Liver (tissue), 9 donors: ENCODE results near the gene CCDC78. TPM values are rescaled to one million over a fixed set of nuclear protein-coding genes. Genes with fewer than 3 reads are reported as not detected.

Experiments used
- DNase-seq: peaks from one replicate; pipeline ENCODE4 v3.0.0-alpha.2; 2017; ENCODE audit warnings: low spot score
- H3K27ac ChIP-seq, 2 donors: one replicate each; pipeline ENCODE4 v1.7.0; 2013; ENCODE audit warnings: inconsistent platforms in 2 of 2, low read length in 2 of 2, control low read depth in 1 of 2, low read depth in 1 of 2, mild to moderate bottlenecking in 1 of 2
- H3K27me3 ChIP-seq, 4 donors: one replicate each; pipeline versions ENCODE4 v1.6.1 to v1.7.0; 2013; ENCODE audit warnings: low read length in 3 of 4, inconsistent platforms in 1 of 4, mild to moderate bottlenecking in 1 of 4, moderate library complexity in 1 of 4; ENCODE audit not compliant: control insufficient read depth in 4 of 4, insufficient read depth in 4 of 4
- H3K36me3 ChIP-seq, 4 donors: one replicate each; pipeline versions ENCODE4 v1.6.1 to v1.7.0; 2013; ENCODE audit warnings: low read length in 3 of 4, mild to moderate bottlenecking in 3 of 4, low read depth in 1 of 4, moderate library complexity in 1 of 4; ENCODE audit not compliant: control insufficient read depth in 4 of 4, insufficient read depth in 3 of 4
- H3K4me1 ChIP-seq, 4 donors: one replicate each; pipeline versions ENCODE4 v1.6.1 to v1.7.0; 2013; ENCODE audit warnings: low read length in 3 of 4, mild to moderate bottlenecking in 3 of 4, moderate library complexity in 1 of 4; ENCODE audit not compliant: control insufficient read depth in 4 of 4, insufficient read depth in 4 of 4
- H3K4me3 ChIP-seq, 3 donors: one replicate each; pipeline versions ENCODE4 v1.6.1 to v1.7.0; 2013; ENCODE audit warnings: low read length in 3 of 3, control low read depth in 1 of 3, low read depth in 1 of 3, mild to moderate bottlenecking in 1 of 3
- H3K9ac ChIP-seq, 2 donors: one replicate each; pipeline ENCODE4 v1.7.0; 2013; ENCODE audit warnings: low read length in 2 of 2, mild to moderate bottlenecking in 2 of 2, moderate library complexity in 2 of 2, control low read depth in 1 of 2, low read depth in 1 of 2
- H3K9me3 ChIP-seq, 4 donors: one replicate each; pipeline versions ENCODE4 v1.6.1 to v1.7.0; 2013; ENCODE audit warnings: low read length in 3 of 4; ENCODE audit not compliant: control insufficient read depth in 4 of 4
- ATF3 ChIP-seq: IDR thresholded peaks from 2 replicates; pipeline ENCODE4 v1.6.1; 2016; ENCODE audit warnings: antibody characterized with exemption
- CTCF ChIP-seq: fragments of 150-350 bp; IDR thresholded peaks from 2 replicates; pipeline ENCODE4 v1.5.1; 2017; ENCODE audit warnings: improper control_type of control experiment, low read depth, low read length; ENCODE audit not compliant: missing input control
- FOXA1 ChIP-seq: IDR thresholded peaks from 2 replicates; pipeline ENCODE4 v1.6.1; 2016; ENCODE audit warnings: antibody characterized with exemption
- GABPA ChIP-seq, 2 donors: IDR thresholded peaks in 1 of 2; conservative IDR thresholded peaks in 1 of 2; 2 replicates each; pipeline ENCODE4 v1.6.1; 2016; ENCODE audit warnings: antibody characterized with exemption in 2 of 2, mild to moderate bottlenecking in 1 of 2, moderate library complexity in 1 of 2
- HNF4A ChIP-seq, 2 donors: conservative IDR thresholded peaks; 2 replicates each; pipeline ENCODE4 v1.6.1; 2016; ENCODE audit warnings: antibody characterized with exemption in 2 of 2, mild to moderate bottlenecking in 2 of 2
- HNF4G ChIP-seq: IDR thresholded peaks from 2 replicates; pipeline ENCODE4 v1.6.1; 2016; ENCODE audit warnings: antibody characterized with exemption
- JUND ChIP-seq, 2 donors: IDR thresholded peaks; 2 replicates each; pipeline ENCODE4 v1.6.1; 2016; ENCODE audit warnings: antibody characterized with exemption in 2 of 2
- MAX ChIP-seq: IDR thresholded peaks from 2 replicates; pipeline ENCODE4 v1.6.1; 2016; ENCODE audit warnings: antibody characterized with exemption
- NR2F2 ChIP-seq: IDR thresholded peaks from 2 replicates; pipeline ENCODE4 v1.6.1; 2016; ENCODE audit warnings: antibody characterized with exemption
- RAD21 ChIP-seq, 2 donors: IDR thresholded peaks; 2 replicates each; pipeline ENCODE4 v1.6.1; 2016; ENCODE audit warnings: antibody characterized with exemption in 2 of 2, mild to moderate bottlenecking in 2 of 2
- REST ChIP-seq: IDR thresholded peaks from 2 replicates; pipeline ENCODE4 v1.6.1; 2016; ENCODE audit warnings: antibody characterized with exemption, mild to moderate bottlenecking
- RXRA ChIP-seq, 2 donors: IDR thresholded peaks; 2 replicates each; pipeline ENCODE4 v1.6.1; 2017 to 2018; ENCODE audit warnings: antibody characterized with exemption in 2 of 2, mild to moderate bottlenecking in 1 of 2
- SP1 ChIP-seq: IDR thresholded peaks from 2 replicates; pipeline ENCODE4 v1.6.1; 2018; ENCODE audit warnings: antibody characterized with exemption, mild to moderate bottlenecking
- TAF1 ChIP-seq: conservative IDR thresholded peaks from 2 replicates; pipeline ENCODE4 v1.6.1; 2016; ENCODE audit warnings: antibody characterized with exemption, mild to moderate bottlenecking
- ZBTB33 ChIP-seq: IDR thresholded peaks from 2 replicates; pipeline ENCODE4 v1.6.1; 2016; ENCODE audit warnings: antibody characterized with exemption
- WGBS: extraction: QIAGEN DNeasy Blood & Tissue Kit; methylation state at CpG from one replicate; pipeline ENCODE4 v1.1.7; 2013; 5-methylcytosine and 5-hydroxymethylcytosine counted together
- polyA plus RNA-seq, 2 donors: library from polyadenylated mRNA; stranded (reverse) in 1 of 2; unstranded in 1 of 2; fragments of 200-250 nt in 1 of 2; fragments of >200 nt in 1 of 2; fragmentation: Nextera tagmentation in 1 of 2; extraction: Ambion mirVana in 1 of 2; gene quantifications; one replicate each; pipeline versions ENCODE4 v1.2.1 to v1.2.3, GENCODE V29; 2013 to 2015
- total RNA-seq, 2 donors: library from RNA; depleted of rRNA; stranded (reverse); fragments of >200 nt; gene quantifications; one replicate each; pipeline ENCODE4 v1.2.3, GENCODE V29; 2014
- donor health status: healthy.
- donor health status: healthy.
- donor health status: healthy.
- donor health status: healthy.
- donor health status: healthy.

CCDC78 gene
- total and polyA plus RNA-seq, 4 donors: 0.05 to 0.28 (median 0.08) TPM; not detected in 1

GRCh38 chr16:769184-769784 is 43.0 kb upstream of the CCDC78 start:
- TF ChIP-seq ZBTB33 (no peak), RAD21 (IDR thresholded peaks at IDR 0.05) (no peak), GABPA (IDR thresholded peaks at IDR 0.05 in 1 of 2, conservative IDR thresholded peaks at IDR 0.05 in 1 of 2) (no peak), FOXA1 (no peak), MAX (no peak), NR2F2 (no peak), RXRA (IDR thresholded peaks at IDR 0.05) (no peak), JUND (IDR thresholded peaks at IDR 0.05) (no peak), REST (no peak), HNF4G (no peak), HNF4A (conservative IDR thresholded peaks at IDR 0.05) (no peak), CTCF (no peak), SP1 (no peak), TAF1 (no peak)
- no peak overlapping the region for H3K4me3 ChIP-seq
- H3K9ac ChIP-seq: no peak overlapping the region
- no peaks in the 10 kb centered on the region for H3K9me3 ChIP-seq
- no peaks in the 10 kb centered on the region for H3K4me1 ChIP-seq
- WGBS: 60% methylated on average over 20 of the region's 20 CpGs
- peaks cover 0 to 3% (median 0%) of the 10 kb centered on the region in 4 donors for H3K27me3 ChIP-seq
- no peak for DNase-seq
- no peaks in the 10 kb centered on the region for H3K36me3 ChIP-seq
- H3K27ac ChIP-seq: no peak overlapping the region

GRCh38 chr16:768428-768827 is 42.2 kb upstream of the CCDC78 start:
- WGBS: 76% methylated on average over 21 of the region's 21 CpGs
- no peak for DNase-seq
- Histone ChIP-seq H3K4me1 (no peaks in the 10 kb centered on the region), H3K9me3 (no peaks in the 10 kb centered on the region), H3K9ac (no peak overlapping the region), H3K4me3 (no peak overlapping the region), H3K27me3 (peaks cover 0 to 3% (median 0%) of the 10 kb centered on the region in 4 donors), H3K36me3 (no peaks in the 10 kb centered on the region), H3K27ac (no peak overlapping the region)
- TF ChIP-seq JUND (IDR thresholded peaks at IDR 0.05) (no peak), HNF4G (no peak), ZBTB33 (no peak), HNF4A (conservative IDR thresholded peaks at IDR 0.05) (no peak), ATF3 (no peak)
